ENCODE results near the gene PARM1.
A peak's percentile ranks its signal among the peaks of the same experiment; 100 is the strongest.

Gene PARM1

GRCh38 chr4:74934888-74935287 lies 2.0 kb downstream of the PARM1 start:
- no peak overlapping the region for H3K27ac ChIP-seq (ENCODE audit: poor library complexity, severe bottlenecking)
- DNase-seq (ENCODE audit: low spot score) = no peak

GRCh38 chr4:74941123-74941522 lies 8.2 kb downstream of the PARM1 start:
- Histone ChIP-seq H3K27me3 (ENCODE audit: insufficient read depth, poor library complexity, severe bottlenecking) (peaks cover 13% of the 10 kb centered on the region), H3K4me1 (ENCODE audit: insufficient read depth, poor library complexity, severe bottlenecking) (no peaks in the 10 kb centered on the region), H3K9me3 (ENCODE audit: severe bottlenecking) (no peaks in the 10 kb centered on the region), H3K27ac (ENCODE audit: poor library complexity, severe bottlenecking) (no peak overlapping the region), H3K4me3 (ENCODE audit: severe bottlenecking) (no peak overlapping the region), H3K36me3 (ENCODE audit: low read depth) (no peaks in the 10 kb centered on the region)
- TF ChIP-seq CTCF (IDR thresholded peaks at IDR 0.05; ENCODE audit: poor library complexity, severe bottlenecking) = no peak
- DNase-seq (ENCODE audit: low spot score) (no peak), ATAC-seq (ENCODE audit: low read depth) (no peak)

More at GRCh38 chr4:74934888-74935287, 2.0 kb downstream of the PARM1 start:
- no peak overlapping the region for H3K4me3 ChIP-seq (ENCODE audit: severe bottlenecking)
- peaks cover 64% of the 10 kb centered on the region for H3K27me3 ChIP-seq (ENCODE audit: insufficient read depth, poor library complexity, severe bottlenecking)
- no peaks in the 10 kb centered on the region for H3K4me1 ChIP-seq (ENCODE audit: insufficient read depth, poor library complexity, severe bottlenecking)
- H3K9me3 ChIP-seq (ENCODE audit: severe bottlenecking) = no peaks in the 10 kb centered on the region
- no peaks in the 10 kb centered on the region for H3K36me3 ChIP-seq (ENCODE audit: low read depth)
- no peak for TF ChIP-seq CTCF (IDR thresholded peaks at IDR 0.05; ENCODE audit: poor library complexity, severe bottlenecking)
- ATAC-seq (ENCODE audit: low read depth) = no peak

GRCh38 chr4:74942251-74942917 lies 9.5 kb downstream of the PARM1 start:
- Histone ChIP-seq H3K4me1 (ENCODE audit: insufficient read depth, poor library complexity, severe bottlenecking) (no peaks in the 10 kb centered on the region), H3K9me3 (ENCODE audit: severe bottlenecking) (no peaks in the 10 kb centered on the region), H3K27me3 (ENCODE audit: insufficient read depth, poor library complexity, severe bottlenecking) (peaks cover 10% of the 10 kb centered on the region), H3K4me3 (ENCODE audit: severe bottlenecking) (no peak overlapping the region), H3K27ac (ENCODE audit: poor library complexity, severe bottlenecking) (no peak overlapping the region), H3K36me3 (ENCODE audit: low read depth) (no peaks in the 10 kb centered on the region)
- DNase-seq (ENCODE audit: low spot score) (no peak), ATAC-seq (ENCODE audit: low read depth) (peak; percentile 41; the same call in 1 of the 3 replicates)
- TF ChIP-seq CTCF (IDR thresholded peaks at IDR 0.05; ENCODE audit: poor library complexity, severe bottlenecking) = no peak

- Histone ChIP-seq H3K36me3 (ENCODE audit: low read depth) (no peaks in the 10 kb centered on the region), H3K27ac (ENCODE audit: poor library complexity, severe bottlenecking) (no peak overlapping the region), H3K4me1 (ENCODE audit: insufficient read depth, poor library complexity, severe bottlenecking) (no peaks in the 10 kb centered on the region), H3K27me3 (ENCODE audit: insufficient read depth, poor library complexity, severe bottlenecking) (peaks cover 10% of the 10 kb centered on the region), H3K4me3 (ENCODE audit: severe bottlenecking) (no peak overlapping the region), H3K9me3 (ENCODE audit: severe bottlenecking) (no peaks in the 10 kb centered on the region)
- no peak for ATAC-seq (ENCODE audit: low read depth)
- no peak for TF ChIP-seq CTCF (IDR thresholded peaks at IDR 0.05; ENCODE audit: poor library complexity, severe bottlenecking)
- DNase-seq (ENCODE audit: low spot score) = no peak
Measured at GRCh38 chr4:74942918-74943253, 10.0 kb downstream of the PARM1 start.

- no peak for TF ChIP-seq CTCF (IDR thresholded peaks at IDR 0.05; ENCODE audit: poor library complexity, severe bottlenecking)
- Histone ChIP-seq H3K9me3 (ENCODE audit: severe bottlenecking) (no peaks in the 10 kb centered on the region), H3K4me1 (ENCODE audit: insufficient read depth, poor library complexity, severe bottlenecking) (no peaks in the 10 kb centered on the region), H3K27ac (ENCODE audit: poor library complexity, severe bottlenecking) (no peak overlapping the region), H3K36me3 (ENCODE audit: low read depth) (no peaks in the 10 kb centered on the region), H3K4me3 (ENCODE audit: severe bottlenecking) (no peak overlapping the region), H3K27me3 (ENCODE audit: insufficient read depth, poor library complexity, severe bottlenecking) (no peaks in the 10 kb centered on the region)
- ATAC-seq (ENCODE audit: low read depth) (no peak), DNase-seq (ENCODE audit: low spot score) (no peak)
Measured at GRCh38 chr4:74944354-74944793, 11.5 kb downstream of the PARM1 start.

Measured in RWPE2 (cell line).